NCI-H748 treated with DMSO at 0.1 percent for 48 hours (cell line): Measurements from ENCODE around the gene LGALS16.
A peak's percentile ranks its signal among the peaks of the same experiment; 100 is the strongest.
"Not testable (repeated sequence)": the region's sequence is repeated elsewhere in the genome, so short reads cannot be mapped to it uniquely, and the experiment has no call there.

Source experiments
- DNase-seq: peaks from one replicate; lab custom pipeline; 2025; lab: John Stamatoyannopoulos, UW

LGALS16 gene

GRCh38 chr19:39677961-39678889 is 22.5 kb downstream of the LGALS16 start:
- DNase-seq = peak; percentile 73

DNA sequence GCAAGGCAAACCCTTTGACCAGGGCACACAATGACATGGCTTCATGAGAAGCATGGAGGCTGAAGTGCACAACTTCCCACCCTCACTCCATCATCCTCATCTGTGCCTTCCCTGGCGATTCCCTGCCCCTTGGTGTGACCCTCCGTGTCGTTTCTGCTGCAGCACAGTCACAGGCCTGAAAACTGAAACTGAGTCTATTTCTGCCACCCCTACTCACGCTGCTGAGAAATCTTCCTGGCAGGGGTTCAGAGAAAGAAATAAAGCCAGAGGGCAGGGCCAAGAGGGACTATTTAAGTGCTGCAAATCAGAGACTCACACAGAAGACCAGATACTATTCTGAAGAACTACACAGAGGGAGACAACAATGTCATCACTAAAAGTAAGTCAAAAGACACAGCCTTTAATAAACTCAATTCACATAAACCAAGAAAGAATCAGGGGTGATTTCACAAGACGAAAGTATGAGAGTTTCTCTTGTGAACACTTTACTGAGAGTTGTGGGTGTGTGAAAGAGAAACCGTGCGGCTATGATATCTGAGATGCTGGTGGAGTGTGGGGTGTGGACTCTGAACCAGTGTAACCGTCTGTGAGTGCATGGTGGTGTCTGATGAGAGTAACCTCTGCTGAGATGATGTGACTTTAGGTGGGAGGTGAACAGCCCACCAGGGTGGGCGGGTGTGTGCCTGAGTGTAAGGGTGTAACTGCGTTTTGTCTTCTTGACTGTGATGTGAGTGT is 23.5 kb downstream of the LGALS16 start:
- DNase-seq = no peak

DNA sequence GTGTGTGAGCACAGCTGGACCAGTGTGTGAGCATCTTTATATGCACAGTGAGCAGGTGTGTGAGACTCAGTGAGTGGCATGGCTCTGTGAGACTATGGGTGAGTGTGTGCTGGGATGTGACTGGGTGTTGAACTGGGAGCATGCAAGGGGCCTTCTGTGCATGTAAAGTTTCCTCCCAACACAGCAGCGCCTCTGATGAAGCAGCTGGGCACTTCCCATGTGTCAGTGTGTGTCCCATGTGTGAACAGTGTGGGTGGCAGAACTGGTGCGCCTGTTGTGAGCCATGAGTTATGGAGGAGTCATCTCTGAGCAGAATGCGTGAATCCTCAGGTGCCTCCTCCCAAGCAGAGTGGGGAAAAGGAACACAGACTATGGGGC is 24.1 kb downstream of the LGALS16 start:
- DNase-seq = no peak

- DNase-seq = no peak
Measured at GRCh38 chr19:39680593-39680992, 24.9 kb downstream of the LGALS16 start.

- DNase-seq = no peak
Measured at GRCh38 chr19:39681416-39681815, 25.7 kb downstream of the LGALS16 start.

GRCh38 chr19:39684267-39684666 is 28.6 kb downstream of the LGALS16 start:
- DNase-seq = no peak

- DNase-seq = no peak
Measured at GRCh38 chr19:39686739-39687138, 31.0 kb downstream of the LGALS16 start.

DNA sequence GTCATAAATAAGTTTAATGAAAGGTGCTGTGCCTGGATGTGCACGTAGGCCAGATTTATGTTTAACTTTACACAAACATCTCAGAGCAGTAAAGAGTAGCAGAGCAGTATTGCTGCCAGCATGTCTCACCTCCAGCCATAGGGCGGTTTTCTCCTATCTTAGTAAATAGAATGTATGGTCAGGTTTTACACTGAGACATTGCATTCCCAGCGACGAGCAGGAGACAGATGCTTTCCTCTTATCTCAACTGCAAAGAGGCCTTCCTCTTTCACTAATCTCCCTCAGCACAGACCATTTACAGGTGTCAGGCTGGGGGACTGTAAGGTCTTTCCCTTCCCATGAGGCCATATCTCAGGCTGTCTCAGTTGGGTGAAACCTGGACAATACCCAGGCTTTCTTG is 32.9 kb downstream of the LGALS16 start:
- DNase-seq = not testable (repeated sequence)

DNA sequence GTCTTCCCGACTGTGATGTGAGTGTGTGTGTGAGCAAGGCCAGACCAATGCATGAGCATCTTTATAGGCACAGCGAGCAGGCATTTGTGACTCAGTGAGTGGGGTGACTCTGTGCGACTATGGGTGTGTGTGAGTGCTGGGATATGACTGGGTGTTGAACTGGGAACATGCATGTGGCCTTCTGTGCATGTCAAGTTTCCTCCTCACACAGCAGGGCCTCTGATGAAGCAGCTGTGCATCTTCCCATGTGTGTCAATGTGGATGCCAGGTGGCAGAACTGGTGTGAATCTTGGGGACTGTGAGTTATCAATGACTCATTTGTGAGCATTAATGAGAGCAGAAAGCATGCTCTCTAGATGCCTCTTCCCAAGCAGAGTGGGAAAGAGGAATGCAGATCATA is 36.5 kb downstream of the LGALS16 start:
- DNase-seq = no peak

GRCh38 chr19:39692822-39693221 is 37.1 kb downstream of the LGALS16 start:
- no peak for DNase-seq

- no peak for DNase-seq
Measured at GRCh38 chr19:39695759-39696158, 40.0 kb downstream of the LGALS16 start.

DNA sequence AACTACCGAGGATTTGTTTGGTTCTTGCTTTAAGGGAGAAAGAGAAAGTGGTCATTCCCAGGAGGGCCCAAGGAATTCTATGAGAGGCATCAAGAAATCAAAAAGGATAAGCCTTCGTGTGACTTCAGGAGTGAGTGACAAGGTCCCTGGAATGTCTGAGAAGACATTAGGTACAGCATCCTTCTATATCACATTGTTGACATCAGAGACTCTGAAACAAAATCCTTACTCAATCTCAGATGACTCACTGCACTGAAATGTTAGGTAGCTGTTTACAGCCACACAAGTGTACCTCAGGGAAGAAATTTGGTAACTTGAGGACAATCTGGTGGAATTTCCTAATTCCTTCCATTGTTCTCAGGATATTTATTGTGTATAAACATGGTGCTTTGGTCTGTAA is 40.7 kb downstream of the LGALS16 start:
- DNase-seq = no peak

DNA sequence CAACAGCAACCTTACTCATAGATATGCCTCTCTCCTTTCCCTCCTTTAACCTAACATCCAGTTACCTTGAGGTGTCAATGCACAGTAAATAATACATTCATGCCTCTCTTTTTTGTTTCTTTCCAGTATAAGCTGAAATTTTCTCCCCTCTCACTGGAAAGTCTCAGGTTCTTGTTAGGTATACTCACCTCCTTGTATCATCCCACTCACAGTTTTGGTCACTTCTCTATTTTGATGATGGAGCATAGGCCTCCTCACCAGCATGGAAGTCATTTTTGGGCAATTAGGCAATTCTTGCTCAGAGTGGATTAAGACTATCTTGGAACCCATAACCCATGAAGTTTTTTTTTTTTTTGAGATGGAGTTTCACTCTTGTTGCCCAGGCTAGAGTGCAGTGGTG is 42.8 kb downstream of the LGALS16 start:
- DNase-seq = no peak

GRCh38 chr19:39701291-39701690 is 45.6 kb downstream of the LGALS16 start:
- DNase-seq = no peak

GRCh38 chr19:39704181-39705044 is 48.7 kb downstream of the LGALS16 start, which contains the start of gene LGALS14:
Gene LGALS14 (plus strand): TSS chr19:39704481. CDS start chr19:39704529, 48 bp downstream.
- DNase-seq = peak; percentile 57

DNA sequence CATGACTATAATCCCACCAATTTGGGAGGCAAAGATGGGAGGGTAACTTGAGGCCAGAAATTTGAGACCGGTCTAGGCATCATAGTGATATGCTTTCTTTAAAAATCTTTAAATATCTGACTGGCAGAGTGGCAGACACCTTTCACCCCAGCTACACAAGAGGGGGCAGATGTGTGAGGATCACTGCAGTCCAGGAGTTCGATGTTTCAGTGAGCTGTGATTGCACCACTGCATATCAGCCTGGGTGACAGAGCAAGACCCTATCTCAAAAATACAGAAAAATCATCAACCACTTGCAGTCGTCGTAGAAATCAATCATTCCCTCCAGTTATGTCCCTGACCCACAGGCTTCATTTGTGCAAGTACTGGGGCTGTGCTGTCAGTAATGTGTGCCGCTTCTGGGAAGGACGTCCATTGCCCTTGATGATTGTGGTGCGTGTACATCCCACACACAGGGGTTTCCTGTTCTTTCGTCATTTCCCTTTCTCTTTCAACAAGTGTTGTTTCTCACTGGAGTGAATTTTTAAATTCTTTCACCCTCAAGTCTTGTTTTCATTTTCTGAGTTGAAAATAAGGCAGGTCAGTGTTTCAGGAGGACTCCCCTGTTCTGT is 50.0 kb downstream of the LGALS16 start:
- DNase-seq = no peak

GRCh38 chr19:39708594-39708993 is 52.9 kb downstream of the LGALS16 start:
- no peak for DNase-seq

DNA sequence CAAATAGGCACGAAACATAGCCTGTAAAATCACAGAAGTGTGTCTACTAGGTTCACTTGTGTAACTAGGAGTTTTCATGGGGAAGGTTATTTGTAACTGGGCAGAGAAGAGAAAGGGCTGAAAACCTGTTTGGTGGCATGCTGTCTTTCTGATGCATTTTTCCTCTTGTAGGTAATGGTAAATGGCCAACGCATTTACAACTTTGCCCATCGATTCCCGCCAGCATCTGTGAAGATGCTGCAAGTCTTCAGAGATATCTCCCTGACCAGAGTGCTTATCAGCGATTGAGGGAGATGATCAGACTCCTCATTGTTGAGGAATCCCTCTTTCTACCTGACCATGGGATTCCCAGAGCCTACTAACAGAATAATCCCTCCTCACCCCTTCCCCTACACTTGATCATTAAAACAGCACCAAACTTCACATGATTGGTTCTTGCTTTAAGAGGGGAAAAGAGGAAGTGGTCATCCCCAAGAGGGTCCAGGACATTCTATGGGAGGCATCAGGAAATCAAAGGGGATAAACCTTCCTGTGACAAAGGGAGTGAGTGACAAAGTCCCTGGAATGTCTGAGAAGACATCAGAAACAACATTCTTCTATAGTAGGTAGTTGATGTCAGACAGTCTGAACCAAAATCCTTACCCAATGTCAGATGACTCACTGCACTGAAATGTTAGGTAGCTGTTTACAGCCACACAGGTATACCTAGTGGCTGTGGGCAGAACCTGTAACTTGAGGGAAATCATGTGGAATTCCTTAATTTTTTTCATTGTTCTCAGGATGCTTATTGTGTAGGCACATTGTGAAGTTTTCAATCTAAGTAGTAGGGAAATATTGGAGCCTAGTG is 53.5 kb downstream of the LGALS16 start:
- no peak for DNase-seq
